HepG2 (cell line): ENCODE results near the gene B3GNT8. TPM values are rescaled to one million over a fixed set of nuclear protein-coding genes. Genes with fewer than 3 reads are reported as not detected.
"Not testable (repeated sequence)": the region's sequence is repeated elsewhere in the genome, so short reads cannot be mapped to it uniquely, and the experiment has no call there.

Experiments used
- ATAC-seq: fragments of 200-7000 bp; cut with Tn5 transposase; 3 replicates; pipeline ENCODE4 v1.9.1; 2020; ENCODE audit warnings: mild to moderate bottlenecking, moderate library complexity
- BruUV-seq: library from RNA; stranded (reverse); fragments of 400-500 nt; replicated peaks from 2 replicates; lab custom pipeline; 2021; lab: Mats Ljungman, UMichigan
- CTCF ChIA-PET: fragments of 300-600 bp; formaldehyde crosslinking; extraction: SDS; loops from one replicate; lab custom pipeline; 2021; ENCODE audit warnings: low total read pairs, inconsistent platforms, low intra/inter-chr PET ratio; lab: Yijun Ruan, JAX
- POLR2A ChIA-PET: fragments of 350-600 bp; sonication (Branson Sonifier 250); formaldehyde crosslinking; loops from one replicate; lab custom pipeline; 2020; ENCODE audit warnings: antibody characterized with exemption, inconsistent platforms; lab: Yijun Ruan, JAX
- DNase-seq: peaks from one replicate; pipeline ENCODE4 v3.0.0-alpha.2; 2015; ENCODE audit warnings: low spot score
- FAIRE-seq: peaks from 3 replicates; lab custom pipeline; 2011; peaks lifted over from hg19 to GRCh38; lab: Jason Lieb, UNC
- H2AFZ ChIP-seq: one replicate; pipeline ENCODE4 v1.6.1; 2011; ENCODE audit warnings: low read length, inconsistent platforms
- H3K27ac ChIP-seq: fragments of 300-600 bp; 3 replicates; pipeline ENCODE4 v1.8.0; 2011; ENCODE audit warnings: mixed run types, mild to moderate bottlenecking, mixed read lengths, low read length, inconsistent platforms; ENCODE audit not compliant: insufficient read depth; ENCODE audit errors: extremely low read length
- H3K27me3 ChIP-seq, 2 experiments: fragments of 200-600 bp in 1 of 2; 2 replicates in 1 of 2; 3 replicates in 1 of 2; pipeline versions ENCODE4 v1.6.0 to v1.8.0; 2011; ENCODE audit warnings: low read length in 2 of 2, mild to moderate bottlenecking in 2 of 2, moderate library complexity in 2 of 2, inconsistent platforms in 1 of 2; ENCODE audit not compliant: insufficient read depth in 2 of 2, control insufficient read depth in 1 of 2
- H3K36me3 ChIP-seq, 2 experiments: fragments of 200-600 bp in 1 of 2; replicated peaks in 1 of 2; 2 replicates in 1 of 2; 3 replicates in 1 of 2; pipeline versions ENCODE4 v1.5.1 to v1.8.0; 2011; ENCODE audit warnings: low read length in 2 of 2, inconsistent platforms in 1 of 2; ENCODE audit not compliant: insufficient read depth in 2 of 2, control insufficient read depth in 1 of 2
- H3K4me1 ChIP-seq: 2 replicates; pipeline ENCODE4 v1.5.1; 2012; ENCODE audit warnings: low read length, inconsistent platforms; ENCODE audit not compliant: insufficient read depth
- H3K4me2 ChIP-seq: 2 replicates; pipeline ENCODE4 v1.6.0; 2011; ENCODE audit warnings: low read depth, low read length, inconsistent platforms
- H3K4me3 ChIP-seq, 3 experiments: fragments of 200-600 bp in 1 of 3; sonication (generic), shearing (Covaris generic) in 1 of 3; replicated peaks in 1 of 3; 2 replicates each; pipeline ENCODE4 v1.5.1; 2011 to 2016; ENCODE audit warnings: low read length in 3 of 3, inconsistent platforms in 2 of 3, low read depth in 2 of 3, mild to moderate bottlenecking in 2 of 3, control low read depth in 1 of 3, mixed read lengths in 1 of 3; ENCODE audit not compliant: insufficient read depth in 1 of 3
- H3K79me2 ChIP-seq: one replicate; pipeline ENCODE4 v1.6.1; 2011; ENCODE audit warnings: low read length, inconsistent platforms; ENCODE audit not compliant: insufficient read depth
- H3K9ac ChIP-seq: 2 replicates; pipeline ENCODE4 v1.6.0; 2011; ENCODE audit warnings: mild to moderate bottlenecking, low read depth, low read length, inconsistent platforms; ENCODE audit not compliant: insufficient read depth
- H3K9me3 ChIP-seq: 2 replicates; pipeline ENCODE4 v1.5.1; 2012; ENCODE audit warnings: mild to moderate bottlenecking, low read length
- H4K20me1 ChIP-seq: 2 replicates; pipeline ENCODE4 v1.6.0; 2011; ENCODE audit warnings: inconsistent platforms, mild to moderate bottlenecking, low read length, moderate library complexity; ENCODE audit not compliant: insufficient read depth
- HDAC1 ChIP-seq: sonication (generic); formaldehyde crosslinking; IDR thresholded peaks from 2 replicates; pipeline ENCODE4 v1.5.1; 2020; ENCODE audit warnings: mild to moderate bottlenecking, missing genetic modification reagents
- MED8 ChIP-seq: sonication (generic); formaldehyde crosslinking; IDR thresholded peaks from 2 replicates; pipeline ENCODE4 v1.8.1; 2023; ENCODE audit warnings: mild to moderate bottlenecking, missing genetic modification reagents; ENCODE audit not compliant: insufficient replicate concordance
- NRL ChIP-seq: sonication (generic); formaldehyde crosslinking; IDR thresholded peaks from 2 replicates; pipeline ENCODE4 v1.5.0; 2020; ENCODE audit warnings: missing genetic modification reagents, mild to moderate bottlenecking, moderate library complexity, borderline replicate concordance
- ZBTB20 ChIP-seq: sonication (generic); formaldehyde crosslinking; IDR thresholded peaks from 2 replicates; pipeline ENCODE4 v1.8.1; 2023; ENCODE audit warnings: missing genetic modification reagents, low read depth, mild to moderate bottlenecking, borderline replicate concordance
- WGBS: methylation state at CpG from one replicate; pipeline ENCODE4 v1.1.6; 2017; ENCODE audit warnings: low lambda C conversion rate; 5-methylcytosine and 5-hydroxymethylcytosine counted together
- in situ Hi-C: cut with HindIII; loops from 2 replicates; pipeline ENCODE4 v1.10.0; 2017; ENCODE audit warnings: low pct_unique_long_range_greater_than_20kb; ENCODE audit not compliant: extremely low pct_ligation_motif_present
- intact Hi-C: fragments of 100-400 bp; cut with micrococcal nuclease; formaldehyde crosslinking; loops from one replicate; pipeline ENCODE4 v1.10.0; 2022; ENCODE audit not compliant: unreplicated experiment
- polyA plus RNA-seq, 8 experiments: library from polyadenylated mRNA; depleted of rRNA in 3 of 8; stranded (reverse) in 7 of 8; unstranded in 1 of 8; fragments of >200 nt; fragmentation: Illumina TruSeq in 4 of 8; extraction: Trizol in 4 of 8; gene quantifications; 2 replicates each; pipeline versions ENCODE4 v1.2.1 to v1.2.3, GENCODE V29; 2011 to 2016; ENCODE audit warnings: low read depth in 4 of 8, missing spikeins in 1 of 8, mixed read lengths in 1 of 8; ENCODE audit not compliant: insufficient read depth in 1 of 8
- total RNA-seq, 5 experiments: library from RNA; depleted of rRNA; stranded (reverse); fragments of >200 nt; fragmentation: Illumina TruSeq; extraction: Trizol; gene quantifications; 2 replicates each; pipeline ENCODE4 v1.2.3, GENCODE V29; 2016; ENCODE audit warnings: low read depth in 1 of 5

The B3GNT8 gene
- total and polyA plus RNA-seq, 2 of the 13 experiments (the other 11 are each of a cell fraction or from before 2014, with no cell fraction given): 0.26 to 1.9 TPM

- Histone ChIP-seq H3K79me2 (no peaks in the 10 kb centered on the region), H3K4me1 (peaks cover 9% of the 10 kb centered on the region; the same call in 1 of the 2 replicates), H2AFZ (no peak overlapping the region), H3K9ac (no peak overlapping the region), H3K27ac (no peak overlapping the region), H3K9me3 (no peaks in the 10 kb centered on the region), H3K4me2 (no peak overlapping the region), H4K20me1 (no peaks in the 10 kb centered on the region), H3K27me3 (no peaks in the 10 kb centered on the region), H3K4me3 (no peak overlapping the region), H3K36me3 (peaks cover 7 to 11% of the 10 kb centered on the region in 2 experiments; a peak in 2 of 5 replicates)
- TF ChIP-seq MED8 (CRISPR knock-in tag) (no peak), ZBTB20 (CRISPR knock-in tag) (no peak), NRL (CRISPR knock-in tag) (no peak), HDAC1 (CRISPR knock-in tag) (no peak)
- ATAC-seq: no peak
- in situ Hi-C loops (no loop called here), intact Hi-C loops (no loop called here)
- DNase-seq: no peak
- no TSS peak for BruUV-seq
- no peak for FAIRE-seq
- WGBS: 100% methylated on average over 4 of the region's 5 CpGs
- ChIA-PET CTCF (no interaction called here), POLR2A (no interaction called here)
These were observed 42.8 kb downstream of the B3GNT8 start for GRCh38 chr19:41384351-41384750.

GRCh38 chr19:41381536-41381935 is 45.6 kb downstream of the B3GNT8 start:
- FAIRE-seq, BruUV-seq: not testable (repeated sequence)

More at GRCh38 chr19:41381536-41381935, 45.6 kb downstream of the B3GNT8 start:
- H2AFZ ChIP-seq, intact Hi-C loops, H3K4me2 ChIP-seq, H3K9ac ChIP-seq, H3K36me3 ChIP-seq, H3K9me3 ChIP-seq, CTCF ChIA-PET, in situ Hi-C loops, POLR2A ChIA-PET, H4K20me1 ChIP-seq, H3K27me3 ChIP-seq, DNase-seq, ATAC-seq, H3K27ac ChIP-seq, H3K4me3 ChIP-seq, H3K79me2 ChIP-seq: not testable (repeated sequence)
- H3K4me1 ChIP-seq: peaks cover 21% of the 10 kb centered on the region
- 96% methylated on average over 8 of the region's 8 CpGs for WGBS
